ENCODE data around the gene PGM1.

PGM1 gene

GRCh38 chr1:63601912-63602311 is 8.7 kb downstream of the PGM1 start:
- no peak for DNase-seq (ENCODE audit: low spot score)
- TF ChIP-seq CTCF (IDR thresholded peaks at IDR 0.05; ENCODE audit: extremely low read depth, missing control alignments): no peak

GRCh38 chr1:63602629-63603028 is 9.4 kb downstream of the PGM1 start:
- TF ChIP-seq CTCF (IDR thresholded peaks at IDR 0.05; ENCODE audit: extremely low read depth, missing control alignments): no peak
- DNase-seq (ENCODE audit: low spot score): no peak

GRCh38 chr1:63603810-63604209 is 10.6 kb downstream of the PGM1 start:
- TF ChIP-seq CTCF (IDR thresholded peaks at IDR 0.05; ENCODE audit: extremely low read depth, missing control alignments): no peak
- no peak for DNase-seq (ENCODE audit: low spot score)

- TF ChIP-seq CTCF (IDR thresholded peaks at IDR 0.05; ENCODE audit: extremely low read depth, missing control alignments): no peak
- no peak for DNase-seq (ENCODE audit: low spot score)
These were observed 14.1 kb downstream of the PGM1 start for GRCh38 chr1:63607322-63607721.

GRCh38 chr1:63611231-63611630 is 18.0 kb downstream of the PGM1 start:
- no peak for DNase-seq (ENCODE audit: low spot score)
- no peak for TF ChIP-seq CTCF (IDR thresholded peaks at IDR 0.05; ENCODE audit: extremely low read depth, missing control alignments)

- no peak for DNase-seq (ENCODE audit: low spot score)
- TF ChIP-seq CTCF (IDR thresholded peaks at IDR 0.05; ENCODE audit: extremely low read depth, missing control alignments): no peak
These were observed 19.4 kb downstream of the PGM1 start for GRCh38 chr1:63612564-63612963.

- DNase-seq (ENCODE audit: low spot score): no peak
- TF ChIP-seq CTCF (IDR thresholded peaks at IDR 0.05; ENCODE audit: extremely low read depth, missing control alignments): no peak
These were observed 19.8 kb downstream of the PGM1 start for GRCh38 chr1:63612971-63613370.
